GM23248 (cell line): Measurements from ENCODE around the gene PON2.

Source experiments
- EZH2 ChIP-seq: fragments of 200-600 bp; sonication (generic); IDR thresholded peaks from 2 replicates; pipeline ENCODE4 v1.6.1; 2018; ENCODE audit warnings: antibody characterized with exemption, mild to moderate bottlenecking; ENCODE audit not compliant: insufficient read depth, poor library complexity, severe bottlenecking
- EZH2phosphoT487 ChIP-seq: fragments of 200-600 bp; sonication (generic); IDR thresholded peaks from 2 replicates; pipeline ENCODE4 v1.6.1; 2018; ENCODE audit warnings: antibody characterized with exemption, moderate library complexity, mild to moderate bottlenecking, low read depth; ENCODE audit not compliant: insufficient read depth

DNA sequence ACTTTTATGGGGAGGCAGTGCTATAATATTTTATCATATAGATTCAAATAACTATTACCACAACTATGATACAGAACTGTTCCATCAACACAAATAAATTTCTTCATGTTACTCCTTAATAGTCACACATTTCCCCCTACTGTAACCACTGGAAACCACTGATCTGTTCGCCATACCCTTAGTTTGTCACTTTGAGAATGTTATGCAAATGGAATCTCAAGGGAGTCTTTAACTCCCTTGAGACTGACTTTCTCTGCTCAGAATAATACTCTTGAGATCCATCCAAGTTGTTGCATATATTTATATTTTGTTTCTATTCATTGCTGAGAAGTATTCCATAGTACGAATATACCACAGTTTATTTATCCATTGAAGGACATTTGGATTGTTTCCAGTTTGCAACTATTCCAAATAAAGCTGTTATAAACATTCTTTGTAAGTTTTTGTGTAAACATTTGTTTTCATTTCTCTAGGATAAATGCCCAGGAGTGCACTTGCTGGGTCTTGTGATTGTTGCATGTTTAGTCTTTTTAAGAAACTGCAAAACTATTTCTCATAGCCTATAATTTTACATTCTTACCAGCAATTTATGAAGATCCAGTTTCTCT is 19.7 kb upstream of the PON2 start:
- TF ChIP-seq EZH2phosphoT487 (no peak), EZH2 (no peak)
